GM19023 (cell line): ENCODE data around the gene ADGRG1.

ENCODE experiments used
- ATAC-seq: cut with Tn5 transposase; IDR thresholded peaks from one replicate; pipeline ENCODE4 v1.9.1; 2021; ENCODE audit warnings: mild to moderate bottlenecking, moderate library complexity; ENCODE audit not compliant: unreplicated experiment

Gene ADGRG1

DNA sequence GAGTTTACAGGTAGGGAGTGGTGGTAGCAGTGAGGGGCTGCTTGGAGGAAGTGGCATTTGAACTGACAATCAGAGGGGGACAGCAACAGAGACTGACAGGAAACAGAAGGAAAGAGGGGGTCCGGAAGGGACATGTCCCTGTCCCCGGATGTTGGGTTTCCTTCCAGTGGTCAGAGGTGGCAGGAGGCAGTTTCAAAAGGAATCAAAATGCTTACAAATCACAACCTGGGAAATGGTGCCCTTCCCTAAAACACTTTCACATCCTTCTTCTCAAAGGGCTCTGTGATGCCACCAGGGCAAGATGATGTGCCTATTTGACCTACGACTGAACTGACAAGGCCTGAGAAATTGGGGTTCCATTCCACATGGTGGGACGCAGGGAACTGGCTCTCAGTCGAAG, 19.7 kb downstream of the ADGRG1 start:
- no peak for ATAC-seq

DNA sequence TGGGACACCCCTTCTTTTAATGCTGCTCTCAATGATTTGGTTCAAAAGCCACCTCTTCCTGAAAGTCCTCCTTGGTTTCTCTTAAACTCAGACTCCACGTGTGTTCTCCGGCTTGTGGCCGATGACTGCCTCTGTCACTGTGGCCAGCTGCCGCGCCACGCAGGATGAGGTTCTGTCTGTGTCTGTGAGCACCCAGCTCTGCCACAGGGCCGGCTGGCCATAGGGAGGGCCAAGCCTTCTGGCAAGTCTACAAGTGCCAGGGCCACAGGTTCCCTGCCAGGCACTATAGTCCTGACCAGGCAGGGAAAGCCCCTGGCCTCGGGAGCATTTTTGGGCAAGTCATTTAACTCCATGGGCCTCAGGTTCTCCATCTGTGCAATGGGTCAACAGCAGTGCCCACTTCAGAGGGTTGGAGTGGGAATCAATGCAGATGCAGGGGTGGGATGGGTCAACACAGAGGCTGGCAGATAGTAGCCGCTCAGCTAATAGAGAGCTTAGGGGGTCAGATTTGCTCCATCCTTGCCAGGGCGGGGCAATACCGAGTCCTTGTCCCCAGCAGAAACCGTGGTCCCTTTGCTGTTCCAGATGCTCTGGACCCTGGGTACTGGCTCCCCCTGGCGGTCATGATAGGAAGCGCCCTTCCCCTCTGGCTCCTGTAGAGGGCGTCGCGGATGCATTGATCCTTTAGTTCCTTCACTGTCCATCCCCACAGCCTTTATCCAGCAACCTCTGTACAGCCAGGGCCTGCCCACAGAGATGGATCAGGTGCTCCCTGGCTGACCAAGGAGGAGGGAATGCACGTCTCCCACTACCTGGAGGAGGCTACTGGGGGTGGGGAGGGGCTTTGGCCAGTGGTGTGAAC, 20.4 kb downstream of the ADGRG1 start:
- ATAC-seq: no peak

GRCh38 chr16:57649443-57649751, 21.0 kb downstream of the ADGRG1 start:
- ATAC-seq: no peak

GRCh38 chr16:57649846-57650245, 21.4 kb downstream of the ADGRG1 start:
- ATAC-seq: no peak

- ATAC-seq: no peak
These were observed 23.2 kb downstream of the ADGRG1 start for GRCh38 chr16:57651344-57652333.

GRCh38 chr16:57652695-57653471, 24.5 kb downstream of the ADGRG1 start:
- ATAC-seq: no peak

DNA sequence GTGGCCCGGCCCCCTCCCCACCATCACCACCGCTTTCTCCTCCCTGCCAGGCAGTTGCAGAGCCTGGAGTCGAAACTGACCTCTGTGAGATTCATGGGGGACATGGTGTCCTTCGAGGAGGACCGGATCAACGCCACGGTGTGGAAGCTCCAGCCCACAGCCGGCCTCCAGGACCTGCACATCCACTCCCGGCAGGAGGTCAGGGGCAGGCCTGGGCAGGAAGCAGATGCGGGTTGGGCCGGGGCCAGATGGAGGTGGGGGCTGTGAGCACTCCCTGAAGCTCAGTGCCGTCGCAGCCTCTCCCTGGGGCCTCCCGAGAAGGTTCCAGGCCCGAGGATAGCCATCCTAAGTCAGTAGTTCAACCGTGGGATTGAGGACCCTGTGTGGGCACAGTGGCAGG, 25.5 kb downstream of the ADGRG1 start:
- ATAC-seq: no peak

- ATAC-seq: no peak
These were observed 28.0 kb downstream of the ADGRG1 start for GRCh38 chr16:57656342-57656955.

GRCh38 chr16:57657228-57657627, 28.8 kb downstream of the ADGRG1 start:
- no peak for ATAC-seq

GRCh38 chr16:57658130-57658877, 29.9 kb downstream of the ADGRG1 start:
- no peak for ATAC-seq

- no peak for ATAC-seq
These were observed 30.6 kb downstream of the ADGRG1 start for GRCh38 chr16:57658878-57659674.

DNA sequence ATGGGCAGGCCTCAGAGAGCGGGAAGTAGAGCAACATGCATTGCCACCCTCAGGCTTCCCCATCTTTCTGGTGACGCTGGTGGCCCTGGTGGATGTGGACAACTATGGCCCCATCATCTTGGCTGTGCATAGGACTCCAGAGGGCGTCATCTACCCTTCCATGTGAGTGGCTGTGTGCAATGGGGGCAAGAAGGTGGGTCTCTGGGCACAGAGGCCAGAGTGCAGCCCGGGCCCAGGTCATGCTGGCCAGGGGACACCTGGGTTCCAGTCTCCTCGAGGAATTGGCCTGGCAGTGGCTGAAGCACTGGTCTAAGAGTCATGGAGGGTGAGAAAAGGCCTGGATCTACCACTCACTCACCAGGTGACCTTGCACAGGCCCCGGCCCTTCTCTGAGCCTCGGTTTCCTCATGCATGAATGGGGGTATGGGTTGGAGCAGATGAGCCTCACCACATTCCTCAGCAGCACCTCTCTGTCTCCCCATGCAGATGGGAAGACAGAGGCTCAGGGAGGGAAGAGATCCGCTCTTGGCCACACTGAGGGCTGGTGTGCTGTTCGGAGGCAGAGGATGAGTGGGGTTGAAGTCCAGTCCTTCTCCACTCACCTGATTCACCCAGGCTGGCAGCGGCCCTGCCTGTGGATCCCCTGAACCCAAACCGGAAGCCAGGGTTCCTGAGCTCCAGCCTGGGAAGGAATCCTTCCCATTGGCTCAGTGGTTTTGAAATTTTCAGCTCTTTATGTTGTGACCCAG, 32.5 kb downstream of the ADGRG1 start:
- no peak for ATAC-seq

- ATAC-seq: no peak
These were observed 33.1 kb downstream of the ADGRG1 start for GRCh38 chr16:57661510-57661909.

DNA sequence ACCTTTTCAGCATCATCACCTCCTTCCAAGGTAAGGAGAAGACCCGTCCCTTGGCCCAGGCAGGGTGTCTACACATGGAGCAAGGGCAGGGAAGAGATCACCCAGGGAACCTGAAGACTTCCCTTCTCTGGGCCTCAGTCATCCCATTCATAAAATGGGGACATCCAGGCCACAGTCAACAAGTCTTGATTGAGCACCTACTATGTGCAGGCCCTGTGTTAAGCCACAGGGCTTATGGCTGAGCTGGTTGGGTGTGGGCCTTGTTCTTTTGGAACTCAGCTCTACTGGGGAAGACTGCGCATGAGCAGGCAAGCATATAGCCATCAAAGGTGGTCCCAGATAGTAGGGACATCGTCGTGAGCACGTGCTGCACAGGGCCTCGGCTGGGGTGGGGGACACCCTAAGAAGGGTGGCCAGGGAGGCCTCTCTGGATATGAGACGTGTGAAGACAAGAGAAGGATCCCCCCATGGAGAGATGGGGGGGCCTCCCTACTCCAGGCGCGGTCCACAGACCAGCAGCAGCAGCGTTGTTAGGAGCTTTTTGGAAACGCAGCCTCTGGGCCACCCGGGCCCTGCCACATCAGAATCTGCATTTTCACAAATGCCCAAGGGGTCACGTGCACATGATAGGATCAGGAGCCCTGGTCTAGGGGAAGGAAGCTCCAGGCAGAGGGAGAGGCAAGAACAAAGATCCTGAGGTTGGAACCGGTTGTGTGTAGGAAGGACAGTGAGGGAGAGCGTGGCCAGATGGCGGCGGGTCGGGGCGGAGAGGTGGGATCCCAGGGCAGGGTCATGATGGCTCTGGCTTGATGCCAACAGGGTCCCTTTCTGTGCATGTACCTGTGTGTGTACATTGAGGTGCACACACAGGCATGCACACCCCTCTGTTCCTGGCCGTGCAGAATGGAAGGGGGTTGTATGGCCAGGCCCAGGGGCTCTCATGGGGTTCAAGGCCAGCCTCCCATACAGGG, 33.8 kb downstream of the ADGRG1 start:
- ATAC-seq: no peak

- ATAC-seq: no peak
These were observed 35.0 kb downstream of the ADGRG1 start for GRCh38 chr16:57663436-57663835.

DNA sequence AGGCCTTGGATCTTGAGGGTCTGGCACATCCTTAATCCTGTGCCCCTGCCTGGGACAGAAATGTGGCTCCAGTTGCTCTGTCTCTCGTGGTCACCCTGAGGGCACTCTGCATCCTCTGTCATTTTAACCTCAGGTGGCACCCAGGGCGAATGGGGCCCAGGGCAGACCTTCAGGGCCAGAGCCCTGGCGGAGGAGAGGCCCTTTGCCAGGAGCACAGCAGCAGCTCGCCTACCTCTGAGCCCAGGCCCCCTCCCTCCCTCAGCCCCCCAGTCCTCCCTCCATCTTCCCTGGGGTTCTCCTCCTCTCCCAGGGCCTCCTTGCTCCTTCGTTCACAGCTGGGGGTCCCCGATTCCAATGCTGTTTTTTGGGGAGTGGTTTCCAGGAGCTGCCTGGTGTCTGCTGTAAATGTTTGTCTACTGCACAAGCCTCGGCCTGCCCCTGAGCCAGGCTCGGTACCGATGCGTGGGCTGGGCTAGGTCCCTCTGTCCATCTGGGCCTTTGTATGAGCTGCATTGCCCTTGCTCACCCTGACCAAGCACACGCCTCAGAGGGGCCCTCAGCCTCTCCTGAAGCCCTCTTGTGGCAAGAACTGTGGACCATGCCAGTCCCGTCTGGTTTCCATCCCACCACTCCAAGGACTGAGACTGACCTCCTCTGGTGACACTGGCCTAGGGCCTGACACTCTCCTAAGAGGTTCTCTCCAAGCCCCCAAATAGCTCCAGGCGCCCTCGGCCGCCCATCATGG, 35.7 kb downstream of the ADGRG1 start:
- ATAC-seq: no peak

- no peak for ATAC-seq
These were observed 36.2 kb downstream of the ADGRG1 start for GRCh38 chr16:57664662-57665025.
